ENCODE measurements around the gene GFI1B. TPM values are rescaled to one million over a fixed set of nuclear protein-coding genes. Genes with fewer than 3 reads are reported as not detected.
A peak's percentile ranks its signal among the peaks of the same experiment; 100 is the strongest.

GFI1B gene
- total RNA-seq, 1 experiment from 2014 or later = 0.77 TPM

DNA sequence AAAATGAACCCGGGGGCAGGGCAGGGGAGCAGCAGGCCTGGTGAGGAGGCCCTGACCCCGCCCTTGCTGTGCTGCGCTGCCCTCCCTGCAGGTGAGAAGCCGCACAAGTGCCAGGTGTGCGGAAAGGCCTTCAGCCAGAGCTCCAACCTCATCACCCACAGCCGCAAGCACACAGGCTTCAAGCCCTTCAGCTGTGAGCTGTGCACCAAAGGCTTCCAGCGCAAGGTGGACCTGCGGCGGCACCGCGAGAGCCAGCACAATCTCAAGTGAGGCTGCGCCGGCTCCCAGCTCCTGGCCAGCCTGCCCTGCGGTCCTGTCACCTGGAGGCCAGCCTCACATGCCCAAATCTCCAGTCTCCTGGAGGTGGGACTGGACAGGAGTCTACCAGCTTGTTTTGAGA lies 12.3 kb downstream of the GFI1B start (continued):
- no peak for TF ChIP-seq ATF6 (CRISPR knock-in tag; IDR thresholded peaks at IDR 0.05)
- TF ChIP-seq ZNF317 (CRISPR knock-in tag; IDR thresholded peaks at IDR 0.05; ENCODE audit: borderline replicate concordance, low read depth) = no peak
- TF ChIP-seq, protein P1, sequence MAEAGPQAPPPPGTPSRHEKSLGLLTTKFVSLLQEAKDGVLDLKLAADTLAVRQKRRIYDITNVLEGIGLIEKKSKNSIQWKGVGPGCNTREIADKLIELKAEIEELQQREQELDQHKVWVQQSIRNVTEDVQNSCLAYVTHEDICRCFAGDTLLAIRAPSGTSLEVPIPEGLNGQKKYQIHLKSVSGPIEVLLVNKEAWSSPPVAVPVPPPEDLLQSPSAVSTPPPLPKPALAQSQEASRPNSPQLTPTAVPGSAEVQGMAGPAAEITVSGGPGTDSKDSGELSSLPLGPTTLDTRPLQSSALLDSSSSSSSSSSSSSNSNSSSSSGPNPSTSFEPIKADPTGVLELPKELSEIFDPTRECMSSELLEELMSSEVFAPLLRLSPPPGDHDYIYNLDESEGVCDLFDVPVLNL (CRISPR knock-in tag; IDR thresholded peaks at IDR 0.05; ENCODE audit: borderline replicate concordance, low read depth) = no peak
- no peak for TF ChIP-seq MYBL2 (CRISPR knock-in tag; IDR thresholded peaks at IDR 0.05)
- no peak for TF ChIP-seq ATF1 (CRISPR knock-in tag; IDR thresholded peaks at IDR 0.05)
- TF ChIP-seq, protein P2, sequence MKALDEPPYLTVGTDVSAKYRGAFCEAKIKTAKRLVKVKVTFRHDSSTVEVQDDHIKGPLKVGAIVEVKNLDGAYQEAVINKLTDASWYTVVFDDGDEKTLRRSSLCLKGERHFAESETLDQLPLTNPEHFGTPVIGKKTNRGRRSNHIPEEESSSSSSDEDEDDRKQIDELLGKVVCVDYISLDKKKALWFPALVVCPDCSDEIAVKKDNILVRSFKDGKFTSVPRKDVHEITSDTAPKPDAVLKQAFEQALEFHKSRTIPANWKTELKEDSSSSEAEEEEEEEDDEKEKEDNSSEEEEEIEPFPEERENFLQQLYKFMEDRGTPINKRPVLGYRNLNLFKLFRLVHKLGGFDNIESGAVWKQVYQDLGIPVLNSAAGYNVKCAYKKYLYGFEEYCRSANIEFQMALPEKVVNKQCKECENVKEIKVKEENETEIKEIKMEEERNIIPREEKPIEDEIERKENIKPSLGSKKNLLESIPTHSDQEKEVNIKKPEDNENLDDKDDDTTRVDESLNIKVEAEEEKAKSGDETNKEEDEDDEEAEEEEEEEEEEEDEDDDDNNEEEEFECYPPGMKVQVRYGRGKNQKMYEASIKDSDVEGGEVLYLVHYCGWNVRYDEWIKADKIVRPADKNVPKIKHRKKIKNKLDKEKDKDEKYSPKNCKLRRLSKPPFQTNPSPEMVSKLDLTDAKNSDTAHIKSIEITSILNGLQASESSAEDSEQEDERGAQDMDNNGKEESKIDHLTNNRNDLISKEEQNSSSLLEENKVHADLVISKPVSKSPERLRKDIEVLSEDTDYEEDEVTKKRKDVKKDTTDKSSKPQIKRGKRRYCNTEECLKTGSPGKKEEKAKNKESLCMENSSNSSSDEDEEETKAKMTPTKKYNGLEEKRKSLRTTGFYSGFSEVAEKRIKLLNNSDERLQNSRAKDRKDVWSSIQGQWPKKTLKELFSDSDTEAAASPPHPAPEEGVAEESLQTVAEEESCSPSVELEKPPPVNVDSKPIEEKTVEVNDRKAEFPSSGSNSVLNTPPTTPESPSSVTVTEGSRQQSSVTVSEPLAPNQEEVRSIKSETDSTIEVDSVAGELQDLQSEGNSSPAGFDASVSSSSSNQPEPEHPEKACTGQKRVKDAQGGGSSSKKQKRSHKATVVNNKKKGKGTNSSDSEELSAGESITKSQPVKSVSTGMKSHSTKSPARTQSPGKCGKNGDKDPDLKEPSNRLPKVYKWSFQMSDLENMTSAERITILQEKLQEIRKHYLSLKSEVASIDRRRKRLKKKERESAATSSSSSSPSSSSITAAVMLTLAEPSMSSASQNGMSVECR (CRISPR knock-in tag; IDR thresholded peaks at IDR 0.05; ENCODE audit: borderline replicate concordance) = no peak
- TF ChIP-seq, protein P3, sequence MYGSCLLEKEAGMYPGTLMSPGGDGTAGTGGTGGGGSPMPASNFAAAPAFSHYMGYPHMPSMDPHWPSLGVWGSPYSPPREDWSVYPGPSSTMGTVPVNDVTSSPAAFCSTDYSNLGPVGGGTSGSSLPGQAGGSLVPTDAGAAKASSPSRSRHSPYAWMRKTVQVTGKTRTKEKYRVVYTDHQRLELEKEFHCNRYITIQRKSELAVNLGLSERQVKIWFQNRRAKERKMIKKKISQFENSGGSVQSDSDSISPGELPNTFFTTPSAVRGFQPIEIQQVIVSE (CRISPR knock-in tag; IDR thresholded peaks at IDR 0.05; ENCODE audit: borderline replicate concordance) = no peak
- no peak for TF ChIP-seq TCF7 (CRISPR knock-in tag; IDR thresholded peaks at IDR 0.05; ENCODE audit: low read depth)
- TF ChIP-seq, protein P4, sequence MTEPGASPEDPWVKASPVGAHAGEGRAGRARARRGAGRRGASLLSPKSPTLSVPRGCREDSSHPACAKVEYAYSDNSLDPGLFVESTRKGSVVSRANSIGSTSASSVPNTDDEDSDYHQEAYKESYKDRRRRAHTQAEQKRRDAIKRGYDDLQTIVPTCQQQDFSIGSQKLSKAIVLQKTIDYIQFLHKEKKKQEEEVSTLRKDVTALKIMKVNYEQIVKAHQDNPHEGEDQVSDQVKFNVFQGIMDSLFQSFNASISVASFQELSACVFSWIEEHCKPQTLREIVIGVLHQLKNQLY (CRISPR knock-in tag; IDR thresholded peaks at IDR 0.05) = no peak
- no peak for TF ChIP-seq GRHL2 (CRISPR knock-in tag; IDR thresholded peaks at IDR 0.05; ENCODE audit: insufficient replicate concordance, severe bottlenecking)
- no peak for TF ChIP-seq GABPB1 (CRISPR knock-in tag; IDR thresholded peaks at IDR 0.05)

- Mint-ChIP-seq H3K36me3 (no peaks in the 10 kb centered on the region), H3K27me3 (ENCODE audit: low read depth) (peaks cover 3% of the 10 kb centered on the region; the same call in 1 of the 2 replicates), H3K4me3 (no peak overlapping the region), H3K4me1 (peaks cover 37% of the 10 kb centered on the region), H3K9me3 (peaks cover 5% of the 10 kb centered on the region), H3K27ac (no peak overlapping the region)
- CTCF ChIA-PET = interaction anchor here (1.3 to 3.4 kb wide), 2 partner anchors 14 to 31 kb away, joined by 5 to 23 read pairs; partner anchors contain the start of gene GFI1B
- ATAC-seq (no peak), DNase-seq (ENCODE audit: low spot score) (peak; percentile 5)
- POLR2A ChIA-PET = no interaction called here
- TF ChIP-seq FOXP1 (CRISPR knock-in tag; IDR thresholded peaks at IDR 0.05; ENCODE audit: borderline replicate concordance) = no peak
These were observed 13.1 kb downstream of the GFI1B start for GRCh38 chr9:132991351-132992300.

Measured in WTC11 (cell line).